K562 (cell line): Measurements from ENCODE around the gene RNF224. TPM values are rescaled to one million over a fixed set of nuclear protein-coding genes. Genes with fewer than 3 reads are reported as not detected.

ENCODE experiments used
- ATAC-seq: fragments of 200-7000 bp; cut with Tn5 transposase; 3 replicates; pipeline ENCODE4 v1.9.1; 2020; ENCODE audit warnings: moderate library complexity
- BruUV-seq: library from RNA; stranded (reverse); fragments of 400-500 nt; replicated peaks from 2 replicates; lab custom pipeline; 2021; lab: Mats Ljungman, UMichigan
- CTCF ChIA-PET: fragments of 300-600 bp; formaldehyde crosslinking; extraction: SDS; loops from one replicate; lab custom pipeline; 2021; ENCODE audit warnings: low intra/inter-chr PET ratio; lab: Yijun Ruan, JAX
- POLR2A ChIA-PET: fragments of 300-600, 350-650 bp; sonication (Branson Sonifier 250); formaldehyde crosslinking; extraction: SDS; loops from one replicate; lab custom pipeline; 2021; ENCODE audit warnings: antibody characterized with exemption, inconsistent platforms; lab: Yijun Ruan, JAX
- DNase-seq, 4 experiments: peaks; one replicate each; pipeline versions ENCODE4 v3.0.0 to v3.0.0-alpha.2; 2011 to 2018; ENCODE audit warnings: low spot score in 3 of 4, mixed read lengths in 3 of 4; ENCODE audit errors: extremely low read depth in 1 of 4
- FAIRE-seq: peaks from 2 replicates; lab custom pipeline; 2011; peaks lifted over from hg19 to GRCh38; lab: Jason Lieb, UNC
- H2AFZ ChIP-seq: 2 replicates; pipeline ENCODE4 v1.6.0; 2011; ENCODE audit warnings: low read depth, low read length, control low read depth, inconsistent platforms
- H3K27ac ChIP-seq: fragments of 200-600 bp; 3 replicates; pipeline ENCODE4 v1.8.0; 2011; ENCODE audit warnings: low read depth, mild to moderate bottlenecking, control low read depth, inconsistent platforms, low read length, moderate library complexity, mixed read lengths; ENCODE audit errors: extremely low read depth
- H3K27me3 ChIP-seq, 2 experiments: fragments of 300-600 bp in 1 of 2; 2 replicates in 1 of 2; 3 replicates in 1 of 2; pipeline versions ENCODE4 v1.6.0 to v1.8.0; 2011; ENCODE audit warnings: inconsistent platforms in 2 of 2, low read length in 2 of 2, mild to moderate bottlenecking in 1 of 2, mixed read lengths in 1 of 2, moderate library complexity in 1 of 2; ENCODE audit not compliant: control insufficient read depth in 2 of 2, insufficient read depth in 2 of 2
- H3K36me3 ChIP-seq: fragments of 300-600 bp; 3 replicates; pipeline ENCODE4 v1.8.0; 2011; ENCODE audit warnings: mild to moderate bottlenecking, low read length, inconsistent platforms; ENCODE audit not compliant: control insufficient read depth, insufficient read depth
- H3K4me1 ChIP-seq, 2 experiments: fragments of 200-600 bp in 1 of 2; replicated peaks in 1 of 2; 2 replicates in 1 of 2; 3 replicates in 1 of 2; pipeline versions ENCODE4 v1.5.1 to v1.8.0; 2011; ENCODE audit warnings: inconsistent platforms in 2 of 2, low read length in 2 of 2, mild to moderate bottlenecking in 1 of 2, mixed read lengths in 1 of 2, moderate library complexity in 1 of 2; ENCODE audit not compliant: control insufficient read depth in 2 of 2, insufficient read depth in 2 of 2
- H3K4me2 ChIP-seq: 2 replicates; pipeline ENCODE4 v1.6.1; 2011; ENCODE audit warnings: low read length, control low read depth, inconsistent platforms, mixed read lengths; ENCODE audit not compliant: insufficient read depth
- H3K4me3 ChIP-seq: fragments of 200-600 bp; sonication (generic), shearing (Covaris generic); 2 replicates; pipeline ENCODE4 v1.5.1; 2016; ENCODE audit warnings: control low read depth, inconsistent platforms
- H3K79me2 ChIP-seq: fragments of 200-600 bp; 3 replicates; pipeline ENCODE4 v1.8.0; 2011; ENCODE audit warnings: low read length, inconsistent platforms; ENCODE audit not compliant: control insufficient read depth, insufficient read depth
- H3K9ac ChIP-seq, 2 experiments: 2 replicates each; pipeline versions ENCODE4 v1.6.0 to v1.6.1; 2011; ENCODE audit warnings: low read depth in 2 of 2, low read length in 2 of 2, control low read depth in 1 of 2, inconsistent platforms in 1 of 2, mild to moderate bottlenecking in 1 of 2, mixed read lengths in 1 of 2; ENCODE audit not compliant: insufficient read depth in 1 of 2
- H3K9me1 ChIP-seq: one replicate; pipeline ENCODE4 v1.6.0; 2011; ENCODE audit warnings: inconsistent platforms, mild to moderate bottlenecking, low read length, moderate library complexity; ENCODE audit not compliant: control insufficient read depth, insufficient read depth
- H3K9me3 ChIP-seq: replicated peaks from 2 replicates; pipeline ENCODE4 v1.5.1; 2011; ENCODE audit warnings: low read depth, low read length, inconsistent platforms; ENCODE audit not compliant: control insufficient read depth, insufficient read depth
- H4K20me1 ChIP-seq: replicated peaks from 2 replicates; pipeline ENCODE4 v1.6.1; 2011; ENCODE audit warnings: low read length, inconsistent platforms, mixed read lengths; ENCODE audit not compliant: control insufficient read depth, insufficient read depth
- DACH1 ChIP-seq: fragments of 450-650 bp; IDR thresholded peaks from 2 replicates; pipeline ENCODE4 v1.6.1; 2018; ENCODE audit not compliant: partially characterized antibody
- NR2C1 ChIP-seq, 2 experiments: fragments of 450-650 bp; IDR thresholded peaks; 2 replicates each; pipeline ENCODE4 v1.6.1; 2017; ENCODE audit warnings: mild to moderate bottlenecking in 2 of 2, antibody characterized with exemption in 1 of 2, inconsistent platforms in 1 of 2, missing compliant biosample characterization in 1 of 2, missing genetic modification characterization in 1 of 2
- POLR2B ChIP-seq: fragments of 450-650 bp; IDR thresholded peaks from 2 replicates; pipeline ENCODE4 v1.6.1; 2018; ENCODE audit warnings: low read depth; ENCODE audit not compliant: partially characterized antibody
- POLR2G ChIP-seq: fragments of 200-400 bp; formaldehyde crosslinking; IDR thresholded peaks from 2 replicates; pipeline ENCODE4 v1.6.1; 2017; ENCODE audit warnings: low read depth, mild to moderate bottlenecking, antibody characterized with exemption, low read length, moderate library complexity
- PTBP1 ChIP-seq: fragments of 200-400 bp; formaldehyde crosslinking; IDR thresholded peaks from 2 replicates; pipeline ENCODE4 v1.6.1; 2017; ENCODE audit warnings: low read depth, low read length
- RBFOX2 ChIP-seq: fragments of 200-400 bp; formaldehyde crosslinking; IDR thresholded peaks from 2 replicates; pipeline ENCODE4 v1.6.1; 2017; ENCODE audit warnings: low read depth, mild to moderate bottlenecking, low read length, moderate library complexity
- WGBS: fragments of 100-300 bp; shearing (Covaris generic); methylation state at CpG from one replicate; pipeline ENCODE4 v1.1.6; 2016; ENCODE audit warnings: low coverage, mixed read lengths; ENCODE audit not compliant: insufficient coverage; ENCODE audit errors: missing lambda C conversion rate; 5-methylcytosine and 5-hydroxymethylcytosine counted together
- in situ Hi-C: fragments of 300-500 bp; cut with MboI; formaldehyde crosslinking; loops from 4 replicates; pipeline ENCODE4 v1.15.0; 2018; ENCODE audit warnings: inconsistent platforms, mixed read lengths
- intact Hi-C: fragments of 100-400 bp; cut with micrococcal nuclease; formaldehyde crosslinking; loops from 2 replicates; pipeline ENCODE4 v1.14.2; 2022
- polyA plus RNA-seq, 8 experiments: library from polyadenylated mRNA; depleted of rRNA in 4 of 8; stranded (reverse) in 5 of 8; unstranded in 3 of 8; fragments of >200 nt; fragmentation: Nextera tagmentation in 2 of 8; fragmentation: Illumina TruSeq in 1 of 8; extraction: Ambion mirVana in 2 of 8; extraction: Trizol in 1 of 8; gene quantifications; 2 replicates each; pipeline versions ENCODE4 v1.2.1 to v1.2.3, GENCODE V29; 2011 to 2014; ENCODE audit warnings: inconsistent platforms in 1 of 8, missing spikeins in 1 of 8
- total RNA-seq, 7 experiments: library from RNA; depleted of rRNA in 6 of 7; stranded (reverse); fragments of >200 nt in 6 of 7; fragmentation: Illumina TruSeq in 2 of 7; extraction: Trizol in 2 of 7; gene quantifications; 2 replicates each; pipeline versions ENCODE4 v1.2.1 to v1.2.3, GENCODE V29; 2011 to 2021; ENCODE audit warnings: low replicate concordance in 1 of 7
- TF ChIP-seq, protein P1 (sequence below), 2 experiments: IDR thresholded peaks; 2 replicates each; pipeline ENCODE4 v1.6.1; 2012; ENCODE audit warnings: improper control_type of control experiment in 2 of 2, low read depth in 2 of 2, low read length in 2 of 2, borderline replicate concordance in 1 of 2

Gene RNF224
- total and polyA plus RNA-seq, 9 of the 15 experiments (the other 6 are each of a cell fraction or from before 2014, with no cell fraction given) = not detected

GRCh38 chr9:137275588-137276472, 48.5 kb downstream of the RNF224 start:
- ChIA-PET CTCF (no interaction called here), POLR2A (interaction anchor here (0.5 to 2.6 kb wide), 6 partner anchors 11 to 166 kb away, joined by 3 to 19 read pairs (median 8); partner anchors contain the start of gene TUBB4B)
- Histone ChIP-seq H4K20me1 (no peaks in the 10 kb centered on the region), H3K4me1 (peaks cover 17 to 95% of the 10 kb centered on the region in 2 experiments), H3K4me3 (no peak overlapping the region), H3K9me3 (no peaks in the 10 kb centered on the region), H3K27ac (peak overlapping the region; percentile 98), H3K9ac (peak overlapping the region; percentile 91 to 92), H3K79me2 (peaks cover 33% of the 10 kb centered on the region), H3K27me3 (no peaks in the 10 kb centered on the region), H3K9me1 (no peaks in the 10 kb centered on the region), H3K36me3 (peaks cover 52% of the 10 kb centered on the region; the same call in 1 of the 3 replicates), H3K4me2 (0 out of 2 replicates have a peak overlapping the region, but pooled peaks have one; percentile 82), H2AFZ (no peak overlapping the region)
- intact Hi-C loops = loop anchor here (2.0 kb wide), 1 partner anchor 21 kb away; the partner anchor contains the start of gene NELFB
- WGBS = 84% methylated on average over 18 of the region's 24 CpGs
- FAIRE-seq = no peak
- BruUV-seq = no TSS peak
- no peak for DNase-seq
- no peak for ATAC-seq
- in situ Hi-C loops = no loop called here
- peak; percentile 38 for TF ChIP-seq POLR2B
- TF ChIP-seq, protein P1, sequence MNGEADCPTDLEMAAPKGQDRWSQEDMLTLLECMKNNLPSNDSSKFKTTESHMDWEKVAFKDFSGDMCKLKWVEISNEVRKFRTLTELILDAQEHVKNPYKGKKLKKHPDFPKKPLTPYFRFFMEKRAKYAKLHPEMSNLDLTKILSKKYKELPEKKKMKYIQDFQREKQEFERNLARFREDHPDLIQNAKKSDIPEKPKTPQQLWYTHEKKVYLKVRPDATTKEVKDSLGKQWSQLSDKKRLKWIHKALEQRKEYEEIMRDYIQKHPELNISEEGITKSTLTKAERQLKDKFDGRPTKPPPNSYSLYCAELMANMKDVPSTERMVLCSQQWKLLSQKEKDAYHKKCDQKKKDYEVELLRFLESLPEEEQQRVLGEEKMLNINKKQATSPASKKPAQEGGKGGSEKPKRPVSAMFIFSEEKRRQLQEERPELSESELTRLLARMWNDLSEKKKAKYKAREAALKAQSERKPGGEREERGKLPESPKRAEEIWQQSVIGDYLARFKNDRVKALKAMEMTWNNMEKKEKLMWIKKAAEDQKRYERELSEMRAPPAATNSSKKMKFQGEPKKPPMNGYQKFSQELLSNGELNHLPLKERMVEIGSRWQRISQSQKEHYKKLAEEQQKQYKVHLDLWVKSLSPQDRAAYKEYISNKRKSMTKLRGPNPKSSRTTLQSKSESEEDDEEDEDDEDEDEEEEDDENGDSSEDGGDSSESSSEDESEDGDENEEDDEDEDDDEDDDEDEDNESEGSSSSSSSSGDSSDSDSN (IDR thresholded peaks at IDR 0.05; ENCODE audit: borderline replicate concordance in 1 of 2, low read depth in 2 of 2, low read length in 2 of 2) = no peak
- no peak for TF ChIP-seq PTBP1
- TF ChIP-seq RBFOX2 = peak; percentile 41
- TF ChIP-seq DACH1 = no peak
- peak; percentile 52; the same call in 1 of the 2 replicates for TF ChIP-seq POLR2G
- no peak; the same call in 1 of the 2 replicates for TF ChIP-seq NR2C1 (IDR thresholded peaks at IDR 0.05)
- 0 out of 2 replicates have a peak, but pooled peaks have one; percentile 45 for TF ChIP-seq NR2C1 (tag; IDR thresholded peaks at IDR 0.05)
